ENCODE data around the gene ASB13.
A peak's percentile ranks its signal among the peaks of the same experiment; 100 is the strongest.

GRCh38 chr10:5629303-5630111 is 36.9 kb downstream of the ASB13 start:
- TF ChIP-seq CTCF (IDR thresholded peaks at IDR 0.05) (peak; percentile 40 to 70 (median 54)), POLR2A (IDR thresholded peaks at IDR 0.05) (no peak)
